ENCODE measurements around the gene RNPEPL1.

DNA sequence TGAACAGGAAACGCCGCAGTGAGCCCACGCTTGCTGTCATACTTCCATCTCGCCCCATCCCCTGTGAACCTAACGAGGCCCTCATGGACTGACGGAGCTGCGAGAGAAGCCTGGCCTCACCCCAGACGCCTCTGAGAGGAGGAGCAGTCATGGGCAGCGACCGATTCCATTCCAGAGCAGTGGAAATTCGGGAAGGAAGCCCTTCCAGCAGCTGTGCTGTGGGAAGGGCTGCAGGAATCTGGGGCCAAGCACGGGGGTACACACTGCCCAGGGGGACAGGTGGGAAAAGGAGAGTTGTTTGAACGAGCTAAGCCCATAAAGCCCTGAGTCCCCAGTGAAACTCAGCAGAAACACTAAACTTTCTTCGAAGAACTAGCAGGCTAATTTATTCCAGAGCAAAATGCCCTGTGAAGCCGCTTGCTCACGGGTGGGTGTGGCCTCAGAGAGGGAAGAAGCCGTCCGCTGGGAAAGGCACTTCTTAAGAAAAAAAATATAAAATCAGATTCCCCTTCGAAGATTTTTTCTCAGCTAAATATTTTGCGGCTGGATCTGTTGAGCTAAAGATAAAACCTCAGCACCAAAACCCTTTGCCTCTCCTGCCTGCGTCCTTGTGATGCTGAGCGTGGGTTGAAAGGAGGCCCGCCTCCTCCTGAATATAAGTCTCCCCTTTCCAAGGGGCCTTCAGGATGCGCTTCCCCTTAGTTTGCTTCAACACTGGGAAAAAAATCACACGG, 48.7 kb upstream of the RNPEPL1 start:
- TF ChIP-seq CTCF (IDR thresholded peaks at IDR 0.05) = no peak
- TF ChIP-seq POLR2A (IDR thresholded peaks at IDR 0.05) = no peak

Measured in lower leg skin (tissue), 3 donors.